H1 (cell line): ENCODE results near the gene AFAP1L1.

Source experiments
- EP300 ChIP-seq, 2 experiments: IDR thresholded peaks; 1 replicate in 1 of 2; 2 replicates in 1 of 2; pipeline ENCODE4 v1.6.1; 2011 to 2012; ENCODE audit warnings: low read depth in 2 of 2, low read length in 2 of 2, mild to moderate bottlenecking in 2 of 2, borderline replicate concordance in 1 of 2, inconsistent platforms in 1 of 2, moderate library complexity in 1 of 2
- FOSL1 ChIP-seq: IDR thresholded peaks from 2 replicates; pipeline ENCODE4 v1.6.1; 2011; ENCODE audit warnings: mild to moderate bottlenecking, low read depth, low read length, moderate library complexity; ENCODE audit not compliant: insufficient read depth
- JUN ChIP-seq: IDR thresholded peaks from 2 replicates; pipeline ENCODE4 v1.6.1; 2011; ENCODE audit warnings: low read depth, mild to moderate bottlenecking, improper control_type of control experiment, low read length
- MAX ChIP-seq: IDR thresholded peaks from 2 replicates; pipeline ENCODE4 v1.6.1; 2012; ENCODE audit warnings: inconsistent platforms
- POLR2A ChIP-seq, 2 experiments: IDR thresholded peaks; 1 replicate in 1 of 2; 2 replicates in 1 of 2; pipeline ENCODE4 v1.6.1; 2011; ENCODE audit warnings: low read depth in 2 of 2, low read length in 2 of 2, mild to moderate bottlenecking in 2 of 2; ENCODE audit errors: control extremely low read depth in 1 of 2
- POLR2AphosphoS5 ChIP-seq: IDR thresholded peaks from 2 replicates; pipeline ENCODE4 v1.6.1; 2011; ENCODE audit warnings: low read depth, low read length
- TAF1 ChIP-seq: IDR thresholded peaks from 2 replicates; pipeline ENCODE4 v1.6.1; 2011; ENCODE audit warnings: mild to moderate bottlenecking, low read depth, low read length
- TF ChIP-seq, protein P1 (sequence below), 3 experiments: IDR thresholded peaks; 1 replicate in 2 of 3; 2 replicates in 1 of 3; pipeline versions ENCODE4 v1.5.1 to v1.6.1; 2011; ENCODE audit warnings: low read length in 3 of 3, mild to moderate bottlenecking in 3 of 3, inconsistent platforms in 2 of 3, low read depth in 1 of 3, moderate library complexity in 1 of 3; ENCODE audit not compliant: insufficient read depth in 1 of 3; ENCODE audit errors: control extremely low read depth in 1 of 3

- no peak for TF ChIP-seq MAX
- TF ChIP-seq, protein P1, sequence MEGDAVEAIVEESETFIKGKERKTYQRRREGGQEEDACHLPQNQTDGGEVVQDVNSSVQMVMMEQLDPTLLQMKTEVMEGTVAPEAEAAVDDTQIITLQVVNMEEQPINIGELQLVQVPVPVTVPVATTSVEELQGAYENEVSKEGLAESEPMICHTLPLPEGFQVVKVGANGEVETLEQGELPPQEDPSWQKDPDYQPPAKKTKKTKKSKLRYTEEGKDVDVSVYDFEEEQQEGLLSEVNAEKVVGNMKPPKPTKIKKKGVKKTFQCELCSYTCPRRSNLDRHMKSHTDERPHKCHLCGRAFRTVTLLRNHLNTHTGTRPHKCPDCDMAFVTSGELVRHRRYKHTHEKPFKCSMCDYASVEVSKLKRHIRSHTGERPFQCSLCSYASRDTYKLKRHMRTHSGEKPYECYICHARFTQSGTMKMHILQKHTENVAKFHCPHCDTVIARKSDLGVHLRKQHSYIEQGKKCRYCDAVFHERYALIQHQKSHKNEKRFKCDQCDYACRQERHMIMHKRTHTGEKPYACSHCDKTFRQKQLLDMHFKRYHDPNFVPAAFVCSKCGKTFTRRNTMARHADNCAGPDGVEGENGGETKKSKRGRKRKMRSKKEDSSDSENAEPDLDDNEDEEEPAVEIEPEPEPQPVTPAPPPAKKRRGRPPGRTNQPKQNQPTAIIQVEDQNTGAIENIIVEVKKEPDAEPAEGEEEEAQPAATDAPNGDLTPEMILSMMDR (IDR thresholded peaks at IDR 0.05; ENCODE audit: control extremely low read depth in 1 of 3, insufficient read depth in 1 of 3, low read depth in 1 of 3, low read length in 3 of 3), result no peak
- no peak for TF ChIP-seq TAF1
- TF ChIP-seq EP300 (IDR thresholded peaks at IDR 0.05; ENCODE audit: borderline replicate concordance in 1 of 2, low read depth in 2 of 2, low read length in 2 of 2), result no peak
- no peak for TF ChIP-seq POLR2AphosphoS5
- TF ChIP-seq JUN, result no peak
- TF ChIP-seq POLR2A (IDR thresholded peaks at IDR 0.05; ENCODE audit: control extremely low read depth in 1 of 2, low read depth in 2 of 2, low read length in 2 of 2), result no peak
- no peak for TF ChIP-seq FOSL1
These were observed 28.8 kb downstream of the AFAP1L1 start for GRCh38 chr5:149300441-149300840.
